Naive B cell (primary cell): Measurements from ENCODE around the gene C2CD4A. TPM values are rescaled to one million over a fixed set of nuclear protein-coding genes. Genes with fewer than 3 reads are reported as not detected.

Experiments used
- ATAC-seq, 2 donors: fragments of 150-1000 bp; cut with Tn5 transposase; 2 replicates each; pipeline ENCODE4 v1.10.0; 2021; ENCODE audit warnings: low read depth in 2 of 2, mild to moderate bottlenecking in 2 of 2, moderate library complexity in 2 of 2
- DNase-seq: peaks from one replicate; pipeline ENCODE4 v3.0.0; 2022
- H3K27ac Mint-ChIP-seq, 6 donors: one replicate each; pipeline ENCODE4 v1.8.0; 2020 to 2022; ENCODE audit warnings: mild to moderate bottlenecking in 6 of 6, mixed read lengths in 6 of 6, moderate library complexity in 5 of 6, inconsistent platforms in 2 of 6
- H3K27me3 Mint-ChIP-seq, 3 donors: one replicate each; pipeline ENCODE4 v1.8.0; 2021 to 2022; ENCODE audit warnings: mixed read lengths in 3 of 3, mild to moderate bottlenecking in 1 of 3
- H3K36me3 Mint-ChIP-seq, 2 donors: one replicate each; pipeline ENCODE4 v1.8.0; 2020 to 2022; ENCODE audit warnings: mixed read lengths in 2 of 2, inconsistent platforms in 1 of 2, mild to moderate bottlenecking in 1 of 2
- H3K4me1 Mint-ChIP-seq, 3 donors: one replicate each; pipeline ENCODE4 v1.8.0; 2020 to 2022; ENCODE audit warnings: mixed read lengths in 3 of 3, inconsistent platforms in 1 of 3, mild to moderate bottlenecking in 1 of 3, moderate library complexity in 1 of 3
- H3K4me3 Mint-ChIP-seq, 8 donors: one replicate each; pipeline ENCODE4 v1.8.0; 2020 to 2022; ENCODE audit warnings: mild to moderate bottlenecking in 8 of 8, mixed read lengths in 8 of 8, moderate library complexity in 8 of 8, inconsistent platforms in 2 of 8
- H3K9me3 Mint-ChIP-seq, 7 donors: one replicate each; pipeline ENCODE4 v1.8.0; 2020 to 2022; ENCODE audit warnings: mixed read lengths in 7 of 7, mild to moderate bottlenecking in 5 of 7, inconsistent platforms in 2 of 7, moderate library complexity in 1 of 7
- polyA plus RNA-seq, 6 donors: library from polyadenylated mRNA; unstranded; fragments of 300-500 nt; fragmentation: Illumina TruSeq; gene quantifications; one replicate each; pipeline ENCODE4 v1.2.3, GENCODE V29; 2021; ENCODE audit warnings: low read depth in 6 of 6

C2CD4A gene
- polyA plus RNA-seq, 6 donors from 2014 or later, result not detected

- ATAC-seq (no peak), DNase-seq (no peak)
- Mint-ChIP-seq H3K27me3 (peaks cover 14 to 18% (median 18%) of the 10 kb centered on the region in 3 donors), H3K36me3 (no peaks in the 10 kb centered on the region), H3K9me3 (peaks cover 0 to 2% (median 0%) of the 10 kb centered on the region in 7 donors), H3K27ac (no peak overlapping the region), H3K4me3 (no peak overlapping the region), H3K4me1 (no peaks in the 10 kb centered on the region)
Measured at GRCh38 chr15:62112616-62113593, 46.1 kb downstream of the C2CD4A start.

- no peaks in the 10 kb centered on the region for H3K36me3 Mint-ChIP-seq
- H3K4me1 Mint-ChIP-seq, result no peaks in the 10 kb centered on the region
- ATAC-seq (no peak), DNase-seq (no peak)
- peaks cover 14 to 37% (median 19%) of the 10 kb centered on the region in 3 donors for H3K27me3 Mint-ChIP-seq
- H3K27ac Mint-ChIP-seq, result no peak overlapping the region
- H3K4me3 Mint-ChIP-seq, result no peak overlapping the region
- H3K9me3 Mint-ChIP-seq, result peaks cover 0 to 2% (median 0%) of the 10 kb centered on the region in 7 donors
Measured at GRCh38 chr15:62115847-62116246, 49.1 kb downstream of the C2CD4A start.

DNA sequence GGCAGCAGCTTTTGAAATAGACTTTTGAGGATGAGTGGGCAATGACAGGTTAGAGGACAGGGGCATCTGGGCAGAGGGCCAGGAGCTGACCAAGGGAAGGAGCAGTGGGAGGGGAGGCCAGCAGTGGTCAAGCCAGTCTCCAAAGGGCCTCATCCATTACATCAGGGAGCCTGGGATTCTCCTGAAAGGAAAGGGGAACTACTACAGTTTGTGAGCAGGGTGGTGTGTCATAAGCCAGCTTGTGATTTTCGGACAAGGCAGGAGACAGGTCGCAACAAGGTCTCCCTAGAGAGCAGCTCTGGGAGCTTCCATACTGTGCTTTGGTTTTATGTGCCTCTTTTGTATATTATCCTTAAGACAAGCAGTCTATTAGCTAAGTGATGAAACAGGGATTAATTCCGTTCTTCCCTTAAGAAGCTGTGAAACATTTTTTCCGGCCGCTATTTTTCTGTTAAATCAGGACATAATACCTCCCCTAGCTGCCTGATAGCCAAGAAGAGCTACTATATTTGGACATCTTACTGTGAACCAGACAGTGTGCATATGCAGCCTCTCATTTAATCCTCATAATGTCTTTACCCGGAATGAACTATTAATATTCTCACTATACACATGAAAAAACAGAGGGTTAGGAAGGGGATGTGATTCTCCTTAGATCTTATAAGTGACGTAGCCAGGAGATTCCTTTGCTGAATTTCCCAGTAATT is 51.9 kb downstream of the C2CD4A start:
- no peaks in the 10 kb centered on the region for H3K4me1 Mint-ChIP-seq
- no peak overlapping the region for H3K4me3 Mint-ChIP-seq
- ATAC-seq (no peak), DNase-seq (no peak)
- H3K27ac Mint-ChIP-seq, result peak overlapping the region in 1 of 6 donors; percentile 34
- peaks cover 6 to 22% (median 19%) of the 10 kb centered on the region in 3 donors for H3K27me3 Mint-ChIP-seq
- no peaks in the 10 kb centered on the region for H3K36me3 Mint-ChIP-seq
- no peaks in the 10 kb centered on the region for H3K9me3 Mint-ChIP-seq

DNA sequence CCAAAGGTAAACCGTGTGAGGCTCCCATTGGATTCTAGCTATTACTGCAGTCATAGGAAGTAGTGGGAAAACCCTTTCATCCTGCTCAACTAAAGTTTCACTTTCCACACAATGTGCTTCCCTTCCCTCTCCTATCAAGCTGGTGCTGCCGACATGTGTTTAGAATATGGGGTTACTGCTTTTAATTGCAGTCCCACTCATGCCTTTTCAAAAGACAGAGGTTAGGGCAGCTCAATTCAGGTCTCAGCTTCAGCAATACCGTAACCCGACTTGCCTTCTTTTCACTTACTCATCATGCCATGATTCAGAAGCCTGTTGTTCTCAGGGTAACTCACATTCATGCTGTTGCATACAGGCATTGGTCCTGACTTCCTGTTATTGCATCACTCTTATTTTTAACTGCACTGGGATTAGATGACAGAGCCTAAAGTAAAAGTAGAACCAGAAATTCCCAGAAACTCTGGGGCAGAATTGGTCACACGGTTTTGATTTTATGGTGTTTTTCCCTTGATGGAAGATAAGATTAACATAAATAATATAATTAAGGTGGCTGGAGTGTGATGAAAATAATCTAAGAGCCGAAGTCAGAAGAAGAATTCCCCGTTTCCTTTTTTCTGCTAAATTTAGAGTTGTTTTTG is 52.6 kb downstream of the C2CD4A start:
- Mint-ChIP-seq H3K4me1 (peaks cover 0 to 2% (median 0%) of the 10 kb centered on the region in 3 donors), H3K27ac (peak overlapping the region in 1 of 6 donors; percentile 34), H3K27me3 (peaks cover 6 to 20% (median 19%) of the 10 kb centered on the region in 3 donors), H3K4me3 (no peak overlapping the region), H3K9me3 (no peaks in the 10 kb centered on the region), H3K36me3 (no peaks in the 10 kb centered on the region)
- DNase-seq (no peak), ATAC-seq (no peak)

DNA sequence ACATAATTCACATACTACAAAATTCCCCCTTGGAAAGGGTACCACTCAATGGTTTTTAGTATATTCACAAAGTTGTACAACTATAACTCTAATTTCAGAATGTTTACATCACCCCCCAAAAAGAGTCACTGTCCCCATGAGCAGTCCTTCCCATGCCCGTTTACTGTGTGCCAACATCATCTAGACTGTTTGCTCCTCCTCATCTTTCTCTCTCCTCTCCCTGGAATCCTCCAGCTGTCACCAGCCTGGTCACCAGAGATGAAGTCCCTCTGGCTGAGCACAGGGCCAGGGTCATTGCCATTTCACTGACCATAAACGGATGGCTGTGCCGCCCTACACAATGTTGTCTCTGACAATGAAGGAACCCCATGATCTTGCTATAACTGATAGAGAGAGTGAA is 53.1 kb downstream of the C2CD4A start:
- Mint-ChIP-seq H3K27ac (no peak overlapping the region), H3K27me3 (peaks cover 6 to 19% (median 15%) of the 10 kb centered on the region in 3 donors), H3K4me1 (peaks cover 0 to 3% (median 0%) of the 10 kb centered on the region in 3 donors), H3K9me3 (no peaks in the 10 kb centered on the region), H3K36me3 (no peaks in the 10 kb centered on the region), H3K4me3 (no peak overlapping the region)
- DNase-seq (no peak), ATAC-seq (no peak)

Other genes starting within 250 kb of the C2CD4A start
- gene VPS13C, start 6.5 kb upstream of the C2CD4A start, polyA plus RNA-seq, result 10 to 100 TPM; 18.4 to 33.6 (median 23.4) TPM
- not detected for gene C2CD4B, start 98.3 kb downstream of the C2CD4A start, polyA plus RNA-seq